Umbilical cord (tissue), 2 donors: ENCODE data around the gene PCED1A. TPM values are rescaled to one million over a fixed set of nuclear protein-coding genes. Genes with fewer than 3 reads are reported as not detected.

ENCODE experiments used
- DNase-seq: peaks from one replicate; pipeline ENCODE4 v3.0.0-alpha.2; 2015; ENCODE audit warnings: low spot score
- total RNA-seq: library from RNA; depleted of rRNA; stranded (reverse); fragments of >200 nt; gene quantifications from one replicate; pipeline ENCODE4 v1.2.3, GENCODE V29; 2014; ENCODE audit warnings: low replicate concordance; ENCODE audit not compliant: insufficient read depth

PCED1A gene, protein sequence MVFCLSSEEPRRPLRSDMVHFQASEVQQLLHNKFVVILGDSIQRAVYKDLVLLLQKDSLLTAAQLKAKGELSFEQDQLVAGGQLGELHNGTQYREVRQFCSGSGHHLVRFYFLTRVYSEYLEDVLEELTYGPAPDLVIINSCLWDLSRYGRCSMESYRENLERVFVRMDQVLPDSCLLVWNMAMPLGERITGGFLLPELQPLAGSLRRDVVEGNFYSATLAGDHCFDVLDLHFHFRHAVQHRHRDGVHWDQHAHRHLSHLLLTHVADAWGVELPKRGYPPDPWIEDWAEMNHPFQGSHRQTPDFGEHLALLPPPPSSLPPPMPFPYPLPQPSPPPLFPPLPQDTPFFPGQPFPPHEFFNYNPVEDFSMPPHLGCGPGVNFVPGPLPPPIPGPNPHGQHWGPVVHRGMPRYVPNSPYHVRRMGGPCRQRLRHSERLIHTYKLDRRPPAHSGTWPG
- total RNA-seq = 16.9 TPM

DNA sequence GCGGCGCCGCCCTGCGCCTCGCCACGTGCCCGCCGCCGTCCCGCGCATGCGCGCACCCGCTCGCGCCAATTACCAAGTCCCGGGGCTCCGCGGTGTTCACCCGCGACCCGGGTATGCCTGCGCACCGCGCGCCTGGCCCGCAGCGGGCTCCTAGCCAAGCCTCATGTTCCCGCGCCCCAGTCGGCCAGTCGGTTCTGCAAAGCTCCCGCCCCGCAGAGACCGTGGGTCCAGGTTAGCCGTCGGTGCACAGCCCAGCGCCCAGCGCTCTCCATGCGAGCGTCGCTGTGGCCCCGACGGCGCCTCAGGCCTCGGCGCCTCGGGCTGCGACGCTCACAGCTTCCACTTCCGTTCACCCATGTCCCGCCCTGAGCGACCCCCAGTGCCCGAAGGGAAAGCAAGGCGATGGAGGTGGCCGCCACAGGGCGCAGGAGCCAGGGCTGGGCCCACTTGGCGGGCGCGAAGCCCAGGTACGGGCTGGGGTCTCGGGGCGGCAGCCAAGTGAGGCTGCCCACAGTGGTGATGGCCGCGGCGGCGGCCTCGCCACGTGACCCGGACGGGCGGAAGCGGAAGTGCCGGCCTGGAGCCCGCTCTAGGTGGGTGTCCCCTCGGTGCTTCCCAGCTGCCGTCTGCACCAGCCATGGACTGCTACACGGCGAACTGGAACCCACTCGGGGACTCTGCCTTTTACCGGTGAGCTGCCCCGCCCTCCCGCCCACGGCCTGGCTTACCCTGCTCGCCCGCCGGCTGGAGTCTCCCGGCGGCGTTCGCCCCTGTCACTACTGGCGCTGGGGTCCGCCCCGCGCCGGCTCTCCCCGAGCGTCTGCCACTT, at the start of gene PCED1A, which contains the start of gene VPS16:
TSS of gene PCED1A (minus strand) at position 518 of the 829 bp plus-strand sequence. CDS start 743 bp downstream, outside the sequence.
TSS of gene VPS16 (plus strand) at position 608 of the 829 bp plus-strand sequence. CDS start at position 638, 30 bp downstream.
- peak; percentile 88 for DNase-seq

DNA sequence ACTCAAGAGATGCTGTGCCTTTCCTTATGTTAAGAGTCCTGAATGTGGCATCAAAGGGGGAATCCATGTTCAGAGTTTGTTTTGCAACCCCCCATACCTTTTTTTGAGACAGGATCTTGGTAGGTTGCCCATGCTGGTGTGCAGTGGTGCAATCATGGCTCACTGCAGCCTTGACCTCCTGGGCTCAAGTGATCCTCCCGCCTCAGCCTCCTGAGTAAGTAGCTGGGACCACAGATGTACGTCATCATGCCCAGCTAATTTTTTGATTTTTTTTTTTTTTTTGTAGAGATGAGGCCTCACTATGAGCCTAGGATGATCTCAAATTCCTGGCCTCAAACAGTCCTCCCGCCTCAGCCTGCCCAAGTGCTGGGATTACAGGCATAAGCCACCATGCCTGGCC, 49.3 kb upstream of the PCED1A start:
- DNase-seq = no peak

DNA sequence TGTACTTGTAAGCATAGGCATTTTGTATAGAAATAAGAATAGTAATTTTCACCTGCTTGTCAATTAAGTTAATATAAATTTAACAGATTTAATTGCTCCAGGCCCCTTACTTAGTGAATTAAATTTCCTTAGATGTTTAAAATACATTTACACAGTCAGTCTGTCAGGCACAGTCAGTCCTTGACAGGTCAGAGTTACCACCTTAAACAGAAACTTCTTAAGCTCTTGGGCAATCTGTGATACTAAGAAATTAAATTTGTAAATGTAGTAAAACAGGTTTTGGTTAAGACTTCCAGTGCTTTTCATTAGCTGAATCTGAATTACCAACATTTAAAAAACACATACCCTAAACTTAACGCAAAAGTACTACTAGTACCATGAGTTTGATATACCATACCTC, 48.8 kb upstream of the PCED1A start:
- DNase-seq = no peak

DNA sequence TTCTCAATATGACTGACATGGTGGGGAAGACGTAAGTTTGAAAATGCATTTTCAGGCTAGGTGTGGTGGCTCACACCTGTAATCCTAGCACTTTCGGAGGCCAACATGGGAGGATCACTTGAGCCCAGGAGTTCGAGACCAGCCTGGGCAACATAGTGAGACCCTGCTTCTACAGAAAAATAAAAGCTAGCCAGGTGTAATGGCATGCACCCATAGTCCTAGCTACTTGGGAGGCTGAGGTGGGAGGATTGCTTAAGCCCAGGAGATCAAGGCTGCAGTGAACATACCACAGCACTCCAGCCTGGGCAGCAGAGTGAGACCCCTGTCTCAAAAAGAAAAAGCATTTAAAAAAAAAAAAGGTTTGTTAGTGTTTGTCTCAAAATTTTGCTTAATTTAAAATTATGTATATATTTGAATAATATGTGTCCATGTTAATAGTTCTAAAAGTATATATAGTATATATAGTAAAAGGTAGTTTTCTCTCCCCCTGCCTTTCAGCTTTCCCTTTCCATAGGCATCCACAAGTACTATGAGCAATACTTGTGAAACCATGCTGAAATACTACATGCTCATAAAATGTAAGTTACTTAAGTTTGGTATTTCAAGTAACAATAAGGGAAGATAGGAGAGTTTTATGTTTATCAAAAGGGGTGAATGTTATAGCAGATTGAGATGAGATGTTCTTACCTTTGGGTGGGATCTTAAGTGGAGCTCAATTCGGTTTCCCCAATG, 47.9 kb upstream of the PCED1A start:
- no peak for DNase-seq

DNA sequence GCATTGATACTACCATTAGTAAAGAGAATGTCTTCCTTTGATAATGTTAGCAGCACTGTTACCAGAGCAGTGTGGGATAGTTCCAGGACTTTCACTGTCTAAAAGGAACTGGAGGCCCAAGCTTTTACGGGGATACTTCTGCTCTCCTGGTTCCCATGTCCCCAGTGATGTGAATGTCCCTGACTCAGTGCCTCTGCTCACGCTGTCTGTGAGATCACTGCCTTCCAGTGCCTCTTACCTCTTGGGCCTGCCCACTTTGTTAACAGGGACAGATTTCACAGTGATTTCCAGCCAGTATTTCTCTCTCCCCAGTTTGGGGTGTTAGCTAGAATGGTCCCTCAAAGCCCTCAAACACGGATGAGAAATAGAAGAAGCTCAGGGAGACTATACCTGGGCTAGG, 47.3 kb upstream of the PCED1A start:
- no peak for DNase-seq

DNA sequence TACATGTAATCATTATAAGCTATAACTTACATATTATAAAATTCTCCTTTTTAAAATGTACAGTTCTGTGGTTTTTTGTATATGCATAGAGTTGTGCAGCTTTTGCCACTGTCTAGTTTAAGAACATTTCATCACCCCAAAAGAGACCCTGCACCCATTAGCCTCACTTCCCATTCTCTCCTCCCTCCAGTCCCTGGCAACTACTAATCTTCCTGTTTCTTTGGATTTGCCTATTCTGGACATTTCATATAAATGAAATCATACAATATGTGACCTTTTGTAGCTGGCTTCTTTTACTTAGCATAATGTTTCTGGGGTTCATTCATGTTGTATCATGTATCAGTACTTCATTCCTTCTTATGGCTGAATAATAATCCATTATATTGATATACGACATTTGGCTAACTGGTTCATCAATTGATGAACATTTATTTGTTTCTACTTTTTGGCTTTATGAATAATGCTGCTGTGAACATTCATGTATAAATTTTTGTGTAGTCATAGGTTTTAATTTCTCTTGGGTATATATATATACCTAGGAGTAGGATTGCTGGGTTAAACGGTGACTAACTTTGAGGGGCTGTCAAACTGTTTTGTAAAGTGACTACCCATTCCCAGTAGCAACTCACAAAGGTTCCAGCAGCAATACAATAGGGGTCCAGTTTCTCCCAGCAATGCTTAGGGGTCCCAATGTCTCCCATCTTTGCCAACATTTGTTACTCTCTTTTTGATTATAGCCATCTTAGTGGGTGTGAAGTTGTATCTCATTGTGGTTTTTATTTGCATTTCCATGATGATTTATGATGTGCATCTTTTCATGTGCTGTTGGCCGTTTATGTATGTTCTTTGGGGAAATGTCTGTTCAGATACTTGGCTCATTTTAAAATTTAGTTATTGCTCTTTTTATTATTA, 43.5 kb upstream of the PCED1A start:
- DNase-seq = no peak

DNA sequence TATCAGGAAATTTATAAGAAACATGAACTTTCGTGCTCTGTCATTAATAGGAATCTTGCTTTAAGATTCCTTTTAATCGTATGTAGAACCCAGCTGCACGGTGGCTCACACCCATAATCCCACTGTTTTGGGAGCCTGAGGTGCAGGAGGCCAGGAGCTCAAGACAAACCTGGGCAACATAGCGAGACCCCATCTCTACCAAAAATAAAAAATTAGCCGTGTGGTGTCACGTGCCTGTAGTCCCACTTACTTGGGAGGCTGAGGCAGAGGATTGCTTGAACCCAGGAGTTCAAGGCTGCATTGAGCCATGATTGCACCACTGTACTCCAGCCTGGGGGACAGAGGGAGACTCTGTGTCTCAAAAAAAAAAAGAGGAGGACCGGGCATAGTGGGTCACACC, 40.2 kb upstream of the PCED1A start:
- DNase-seq = no peak

DNA sequence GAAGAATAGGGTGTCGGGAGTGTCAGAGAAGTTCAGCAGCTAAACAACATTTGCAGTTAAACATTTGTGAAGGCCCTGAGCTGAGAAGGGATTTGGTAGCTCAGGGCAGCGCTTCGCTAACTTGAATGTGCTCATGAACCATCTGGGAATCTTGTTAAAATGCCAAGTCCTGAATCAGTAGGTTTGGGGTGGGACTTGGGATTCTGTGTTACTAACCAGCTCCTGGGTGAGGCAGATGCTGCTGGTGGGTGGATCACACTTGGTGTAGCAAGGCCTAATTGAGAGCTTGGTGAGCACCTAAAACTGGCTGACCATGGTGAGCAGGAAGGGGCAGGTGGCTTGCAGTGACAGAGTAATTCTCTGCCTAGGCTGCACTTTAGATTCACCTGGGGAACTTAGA, 38.7 kb upstream of the PCED1A start:
- peak; percentile 96 for DNase-seq

DNA sequence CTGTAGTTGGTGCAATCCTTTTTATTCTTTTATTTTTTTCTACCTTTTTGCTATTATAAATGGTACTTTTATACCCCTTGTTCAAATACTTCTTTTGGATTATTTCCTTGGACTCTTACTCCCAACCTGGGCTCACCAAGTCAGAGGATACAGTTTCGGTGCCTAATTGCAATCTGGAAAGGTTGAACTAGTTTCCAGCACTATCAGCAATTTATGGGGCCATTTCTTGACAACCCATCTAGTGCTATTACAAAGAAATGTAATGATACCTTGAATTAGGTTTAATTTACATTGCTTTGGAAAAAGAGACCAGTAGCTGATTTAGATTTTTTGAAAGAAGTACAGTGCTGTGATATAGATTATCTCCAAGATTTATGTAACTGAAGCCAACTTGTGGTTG, 38.1 kb upstream of the PCED1A start:
- DNase-seq = no peak

DNA sequence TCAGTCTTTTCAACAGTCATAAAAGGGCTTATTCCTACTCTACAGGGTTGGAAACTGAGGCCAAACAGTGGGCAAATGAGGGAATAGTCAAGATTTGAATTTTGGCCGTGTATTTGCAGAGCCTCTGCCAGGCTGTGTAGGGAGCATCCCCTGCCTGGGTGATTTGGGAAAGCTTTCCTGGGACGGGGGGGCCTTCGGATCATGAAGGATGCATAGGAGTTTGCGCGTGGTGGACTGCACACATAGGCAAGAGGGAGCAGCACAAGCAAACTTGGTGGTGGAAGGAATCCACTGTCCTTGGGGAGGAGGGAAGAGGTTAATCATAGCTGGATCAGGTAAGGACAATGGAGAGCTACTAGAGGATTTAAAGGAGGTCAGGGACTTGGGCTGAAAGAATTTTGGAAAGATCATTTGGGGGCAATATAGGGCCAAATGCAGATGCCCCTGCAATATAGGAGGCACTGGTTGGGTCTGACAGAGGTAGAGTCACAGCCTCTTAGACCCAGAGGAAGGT, 35.3 kb upstream of the PCED1A start:
- DNase-seq = no peak

DNA sequence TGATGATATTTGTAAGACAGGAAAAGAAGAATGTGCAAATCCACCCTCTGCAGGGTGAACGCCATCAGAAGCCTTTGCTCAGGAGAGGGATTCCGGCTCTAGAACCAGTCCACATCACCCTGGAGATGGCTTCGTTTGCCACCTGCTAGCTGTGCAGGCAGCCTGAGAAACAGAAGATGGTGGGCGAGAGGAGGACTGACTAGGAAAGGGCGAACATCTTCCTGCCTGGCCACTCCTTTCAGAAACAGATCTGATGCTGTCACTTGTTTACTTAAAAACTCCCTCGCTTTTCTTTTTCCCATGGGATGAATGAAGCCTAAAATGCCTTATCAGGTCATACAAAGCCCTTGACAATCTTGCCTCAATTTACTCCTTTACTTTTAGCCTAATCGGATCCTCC, 34.0 kb upstream of the PCED1A start:
- no peak for DNase-seq

DNA sequence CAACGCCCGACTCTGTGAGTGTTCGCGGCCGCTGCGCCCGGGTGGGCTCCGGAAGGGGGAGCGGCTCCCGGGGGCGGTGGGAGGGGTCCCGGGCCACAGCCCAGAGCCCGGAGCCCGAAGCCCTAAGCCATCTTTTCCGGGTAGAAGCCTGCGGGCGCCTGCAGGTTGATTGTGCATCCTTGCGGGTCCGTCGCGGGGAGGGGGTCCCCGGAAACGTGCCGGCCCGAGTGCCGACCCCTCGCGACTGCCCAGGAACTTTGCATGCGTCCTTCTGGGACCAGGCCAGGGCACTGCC, 33.2 kb upstream of the PCED1A start:
- no peak for DNase-seq

DNA sequence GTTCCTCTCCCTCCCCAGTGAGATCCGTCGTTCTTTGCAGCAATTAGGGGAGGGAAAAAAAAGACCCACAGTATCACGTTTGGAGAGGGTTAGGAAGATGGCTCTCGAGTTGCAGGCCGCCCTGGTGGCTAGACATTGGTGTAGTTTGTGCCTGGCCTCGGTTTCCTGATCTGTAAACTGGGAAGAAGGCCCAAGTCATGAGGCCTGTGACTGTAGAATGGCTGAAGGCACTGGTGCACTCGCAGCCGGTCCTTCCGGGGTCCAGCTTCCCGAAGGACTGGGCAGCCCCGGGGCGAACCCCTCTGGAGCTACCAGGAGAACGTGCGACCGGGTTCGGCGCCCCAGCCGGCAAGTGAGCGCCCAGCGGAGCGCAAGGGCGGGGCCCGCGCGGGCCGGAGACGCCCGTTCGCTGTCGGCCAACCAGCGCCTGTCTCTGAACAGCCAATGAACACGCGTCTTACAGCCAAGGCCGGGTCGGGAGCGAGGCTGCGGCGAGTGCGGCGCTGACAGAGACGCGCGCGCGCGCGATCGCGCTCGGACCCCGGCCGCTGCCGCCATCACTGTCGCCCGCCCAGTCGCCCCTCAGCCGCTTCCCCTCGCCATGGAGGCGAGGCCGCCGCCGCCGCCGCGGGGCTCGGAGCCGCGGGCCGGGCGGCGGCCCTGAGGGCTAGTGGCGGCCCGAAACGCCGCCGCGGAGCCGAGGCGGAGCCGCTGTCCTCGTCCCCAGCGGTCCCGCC, 32.7 kb upstream of the PCED1A start, which contains the start of gene PTPRA:
TSS of gene PTPRA (plus strand) at position 472 of the 737 bp plus-strand sequence. CDS start 90,797 bp downstream, outside the sequence.
- DNase-seq = peak; percentile 94

DNA sequence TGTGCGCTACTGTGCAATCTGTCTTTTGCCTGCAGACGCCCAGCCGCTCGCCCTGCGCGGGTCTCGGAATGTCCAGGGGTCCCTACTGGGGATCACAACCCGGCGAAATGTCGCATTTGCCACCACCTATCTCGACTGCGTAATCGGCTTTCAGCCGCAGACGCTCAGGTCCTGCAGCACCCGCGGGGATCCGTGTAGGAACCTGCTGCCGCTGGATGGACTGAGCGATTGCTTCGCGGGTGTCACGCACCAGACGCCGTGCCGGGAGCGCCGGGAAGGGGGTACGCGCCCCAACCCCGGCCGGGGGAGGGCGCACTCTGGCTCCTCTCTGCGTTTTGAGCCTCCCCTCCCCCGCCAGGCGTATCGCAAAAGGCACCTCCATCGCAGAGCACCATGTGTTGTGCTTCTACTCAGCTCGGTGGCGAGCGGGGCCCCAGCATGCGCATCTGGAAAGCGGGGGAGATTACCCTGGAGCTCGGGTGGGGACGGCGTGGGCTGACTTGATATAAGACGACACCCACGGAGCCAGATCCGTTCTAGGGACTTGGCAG, 32.1 kb upstream of the PCED1A start:
- peak; percentile 37 for DNase-seq

DNA sequence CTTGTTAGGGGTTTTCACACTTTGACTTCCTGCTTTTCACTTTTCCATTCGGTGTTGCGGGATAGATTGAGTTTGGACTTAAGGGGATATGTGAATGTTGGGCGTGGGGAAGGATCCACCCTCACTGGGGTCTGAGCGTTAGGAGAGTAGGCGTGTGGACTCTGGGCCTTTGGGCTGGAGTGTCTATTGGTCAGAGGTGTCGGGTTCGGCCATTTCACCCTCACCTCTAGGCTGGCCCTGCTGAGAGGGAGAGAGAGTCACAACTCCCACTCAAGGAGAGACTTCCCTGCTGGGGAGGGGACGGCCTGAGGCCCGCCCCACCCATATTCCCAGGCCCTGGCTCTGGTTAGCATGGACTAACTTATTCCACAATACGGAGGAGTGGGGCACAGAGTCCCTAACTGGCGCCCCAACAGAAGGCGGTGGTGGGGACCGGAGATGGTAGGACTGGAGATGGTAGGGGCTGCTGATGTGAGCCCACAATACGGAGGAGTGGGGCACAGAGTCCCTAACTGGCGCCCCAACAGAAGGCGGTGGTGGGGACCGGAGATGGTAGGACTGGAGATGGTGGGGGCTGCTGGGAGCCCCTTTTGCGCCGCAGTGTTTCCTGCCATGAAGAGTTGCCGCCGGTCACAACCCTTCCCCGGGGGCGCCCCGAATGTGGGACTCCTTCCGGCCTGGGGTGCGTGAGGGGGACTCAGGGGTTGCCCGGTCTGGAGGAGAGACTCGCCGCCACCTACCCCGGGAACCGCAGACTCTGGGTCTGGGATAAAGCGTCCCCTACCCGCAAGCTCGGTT, 31.4 kb upstream of the PCED1A start:
- no peak for DNase-seq

DNA sequence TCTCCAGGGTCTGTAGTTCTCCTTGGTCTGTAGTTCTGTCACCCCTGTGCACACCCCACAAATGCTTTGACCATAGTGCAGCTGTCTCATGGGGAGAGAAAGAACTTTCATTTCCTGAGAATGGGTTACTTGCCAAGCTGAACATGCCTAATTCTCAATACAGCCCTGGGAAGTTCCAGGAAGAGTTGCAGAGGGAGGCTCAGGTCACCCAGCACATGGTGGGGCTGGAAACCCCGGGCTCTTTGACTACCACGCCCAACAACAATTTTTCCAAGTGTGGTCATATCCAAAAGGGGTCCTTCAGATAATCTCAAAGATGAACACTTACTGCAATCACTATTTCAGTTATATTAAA, 30.6 kb upstream of the PCED1A start:
- DNase-seq = peak; percentile 10

DNA sequence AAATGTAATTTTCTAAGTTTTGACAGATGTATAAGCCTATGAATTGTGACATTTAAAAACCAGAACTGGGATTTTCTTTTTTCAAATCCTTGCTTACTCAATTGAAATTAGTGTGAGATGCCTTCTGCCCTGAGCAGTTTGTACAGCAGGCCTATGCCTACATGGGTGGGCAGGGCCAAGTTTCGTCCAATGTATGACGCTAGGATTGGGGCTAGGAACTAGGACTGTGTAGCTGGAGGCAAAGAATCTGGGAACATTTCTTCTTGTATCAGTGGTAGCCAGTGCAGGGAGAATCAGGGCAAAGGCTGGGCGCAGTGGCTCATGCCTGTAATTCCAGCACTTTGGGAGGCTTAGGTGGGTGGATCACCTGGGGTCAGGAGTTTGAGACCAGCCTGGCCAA, 28.9 kb upstream of the PCED1A start:
- no peak for DNase-seq

DNA sequence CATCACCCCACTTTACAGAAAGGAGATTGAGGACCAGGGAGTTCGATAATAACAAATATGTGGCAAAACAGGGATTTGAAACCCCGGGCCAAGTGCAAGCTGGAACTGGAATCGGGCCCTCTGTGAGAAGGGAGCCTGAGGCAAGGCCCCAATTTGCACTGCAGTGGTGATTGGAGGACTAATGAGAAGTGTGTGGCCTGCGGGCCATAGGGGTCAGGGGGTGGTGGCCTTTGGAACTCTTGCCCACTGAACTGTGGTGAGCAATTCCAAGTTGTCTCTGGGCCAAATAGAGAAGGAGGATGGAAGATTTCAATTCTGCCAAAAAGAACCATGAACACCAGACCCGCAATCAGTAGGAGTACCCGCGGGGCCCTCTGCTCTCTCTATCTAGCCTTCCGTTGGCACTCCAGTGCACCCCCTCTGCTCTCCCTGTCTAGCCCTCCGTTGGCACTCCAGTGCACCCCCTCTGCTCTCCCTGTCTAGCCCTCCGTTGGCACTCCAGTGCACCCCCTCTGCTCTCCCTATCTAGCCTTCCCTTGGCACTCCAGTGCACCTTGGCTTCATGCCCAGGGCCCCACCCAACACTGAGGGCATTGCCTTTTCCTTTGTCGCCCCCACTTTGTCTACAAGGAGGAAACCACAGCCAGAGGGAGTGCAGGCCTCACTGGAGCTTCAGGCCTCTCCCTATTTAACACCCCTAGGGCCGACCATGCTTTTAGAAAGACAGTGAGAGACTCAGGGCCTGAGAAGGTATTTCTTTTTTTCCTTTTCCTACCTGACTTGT, 26.8 kb upstream of the PCED1A start:
- DNase-seq = no peak
